SK-N-SH treated with all-trans-retinoic acid at 6 μM for 48 hours (cell line): ENCODE measurements around the gene AP1S2.

ENCODE experiments used
- CSDC2 ChIP-seq: fragments of 250-450 bp; sonication (Bioruptor Pico); IDR thresholded peaks from 2 replicates; pipeline ENCODE4 v1.5.0; 2020; ENCODE audit warnings: mild to moderate bottlenecking, moderate library complexity
- CSRNP3 ChIP-seq: fragments of 250-450 bp; sonication (Bioruptor Pico); IDR thresholded peaks from 2 replicates; pipeline ENCODE4 v1.5.1; 2021; ENCODE audit warnings: mild to moderate bottlenecking, moderate library complexity
- GLIS3 ChIP-seq: fragments of 250-450 bp; sonication (Bioruptor Pico); IDR thresholded peaks from 2 replicates; pipeline ENCODE4 v1.5.0; 2020; ENCODE audit warnings: mild to moderate bottlenecking, moderate library complexity
- TCF4 ChIP-seq: fragments of 250-450 bp; sonication (Bioruptor Pico); IDR thresholded peaks from 2 replicates; pipeline ENCODE4 v1.8.0; 2021; ENCODE audit warnings: mild to moderate bottlenecking, moderate library complexity, borderline replicate concordance
- TSHZ2 ChIP-seq: fragments of 250-450 bp; sonication (Bioruptor Pico); IDR thresholded peaks from 2 replicates; pipeline ENCODE4 v1.5.0; 2020; ENCODE audit warnings: mild to moderate bottlenecking, moderate library complexity
- ZC3H10 ChIP-seq: fragments of 250-450 bp; sonication (Bioruptor Pico); IDR thresholded peaks from 2 replicates; pipeline ENCODE4 v1.5.1; 2021; ENCODE audit warnings: mild to moderate bottlenecking, moderate library complexity
- ZFP3 ChIP-seq: fragments of 250-450 bp; sonication (Bioruptor Pico); IDR thresholded peaks from 2 replicates; pipeline ENCODE4 v1.5.0; 2020; ENCODE audit warnings: mild to moderate bottlenecking, moderate library complexity
- ZNF565 ChIP-seq: fragments of 450-650 bp; formaldehyde crosslinking; conservative IDR thresholded peaks from 2 replicates; pipeline ENCODE4 v1.5.0; 2020; ENCODE audit warnings: low read depth, mild to moderate bottlenecking, moderate library complexity
- ZNF70 ChIP-seq: fragments of 450-650 bp; formaldehyde crosslinking; IDR thresholded peaks from 2 replicates; pipeline ENCODE4 v1.5.0; 2020; ENCODE audit warnings: mild to moderate bottlenecking, moderate library complexity
- ZNF8 ChIP-seq: fragments of 450-650 bp; formaldehyde crosslinking; IDR thresholded peaks from 2 replicates; pipeline ENCODE4 v1.5.0; 2020; ENCODE audit warnings: mild to moderate bottlenecking, moderate library complexity

Gene AP1S2

GRCh38 chrX:15781961-15782699, 72.5 kb downstream of the AP1S2 start (continued):
- TF ChIP-seq ZFP3 (CRISPR knock-in tag) = no peak
- no peak for TF ChIP-seq ZNF565 (CRISPR knock-in tag)
- TF ChIP-seq ZNF70 (CRISPR knock-in tag) = no peak
- TF ChIP-seq CSRNP3 = no peak
- TF ChIP-seq TCF4 (CRISPR knock-in tag) = no peak
- TF ChIP-seq TSHZ2 (CRISPR knock-in tag) = no peak
- TF ChIP-seq GLIS3 (CRISPR knock-in tag) = no peak
- no peak for TF ChIP-seq ZNF8 (CRISPR knock-in tag)
- TF ChIP-seq CSDC2 (CRISPR knock-in tag) = no peak
- TF ChIP-seq ZC3H10 (CRISPR knock-in tag) = no peak
